ENCODE data around the gene KRT16. TPM values are rescaled to one million over a fixed set of nuclear protein-coding genes. Genes with fewer than 3 reads are reported as not detected.
A peak's percentile ranks its signal among the peaks of the same experiment; 100 is the strongest.
"Not testable (repeated sequence)": the region's sequence is repeated elsewhere in the genome, so short reads cannot be mapped to it uniquely, and the experiment has no call there.

Gene KRT16
- polyA plus RNA-seq, 1 experiment, result not detected

GRCh38 chr17:41614098-41614497, 1.5 kb upstream of the KRT16 start:
- DNase-seq (ENCODE audit: low read depth, low spot score), result no peak
- Histone ChIP-seq H3K27ac (ENCODE audit: low read depth, low read length) (no peak overlapping the region), H3K27me3 (ENCODE audit: control insufficient read depth, insufficient read depth, low read length) (peaks cover 22% of the 10 kb centered on the region), H3K4me3 (ENCODE audit: low read depth, low read length) (no peak overlapping the region), H3K9me3 (ENCODE audit: control insufficient read depth, insufficient read depth, low read length) (no peaks in the 10 kb centered on the region)
- no peak for TF ChIP-seq CTCF (IDR thresholded peaks at IDR 0.05; ENCODE audit: low read depth, low read length)
- ChIA-PET CTCF (no interaction called here), POLR2A (no interaction called here)

DNA sequence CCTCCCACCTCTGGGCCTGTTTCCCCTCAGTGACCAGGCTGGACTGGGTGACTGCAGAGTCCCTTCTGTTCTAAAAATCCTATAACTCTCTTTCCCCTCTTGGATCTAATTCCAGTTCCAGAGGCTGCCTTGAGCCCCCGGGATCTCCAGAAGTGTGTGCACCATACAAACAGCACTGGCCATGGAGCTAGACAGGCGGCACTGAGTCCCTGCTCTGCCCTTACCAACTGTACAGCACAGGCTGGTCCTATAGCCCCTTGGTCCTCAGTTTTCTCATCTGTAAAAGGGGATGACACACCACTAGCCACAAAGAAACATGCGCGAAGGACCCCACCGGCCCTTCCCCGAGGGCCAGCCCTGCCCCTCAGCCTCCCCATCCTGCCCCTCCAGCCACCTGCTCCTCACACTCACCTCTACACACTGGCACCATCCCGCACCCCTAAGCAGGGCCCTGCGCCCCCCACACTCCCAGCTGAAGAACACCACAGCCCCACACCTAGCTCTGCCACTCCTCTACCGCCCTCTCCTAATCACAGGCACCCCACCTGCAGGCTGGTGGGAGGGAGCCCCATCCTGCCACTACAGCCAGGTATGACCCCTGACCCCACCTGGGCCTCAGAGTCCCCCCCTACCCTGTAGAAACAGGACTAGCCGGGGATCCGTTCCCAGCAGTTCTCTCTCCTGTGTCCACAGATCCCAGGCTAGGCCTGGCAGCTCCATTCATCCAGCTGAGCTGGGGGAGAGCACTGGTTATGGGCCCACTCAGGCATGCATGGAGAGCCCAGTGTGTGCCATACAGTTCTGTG, 913 bp upstream of the KRT16 start:
- POLR2A ChIA-PET, result no interaction called here
- H3K27me3 ChIP-seq (ENCODE audit: control insufficient read depth, insufficient read depth, low read length), result peaks cover 22% of the 10 kb centered on the region

GRCh38 chr17:41610965-41611640, 1.5 kb downstream of the KRT16 start:
- DNase-seq (ENCODE audit: low read depth, low spot score), result no peak
- CTCF ChIA-PET, result interaction anchor here (1.1 to 1.6 kb wide), 2 partner anchors 37 to 63 kb away, joined by 3 to 4 read pairs; no protein-coding TSS in a partner anchor
- no peak overlapping the region for H3K4me3 ChIP-seq (ENCODE audit: low read depth, low read length)
- no peak for TF ChIP-seq CTCF (IDR thresholded peaks at IDR 0.05; ENCODE audit: low read depth, low read length)
- H3K27ac ChIP-seq (ENCODE audit: low read depth, low read length), result no peak overlapping the region
- no peaks in the 10 kb centered on the region; the same call in 1 of the 2 replicates for H3K9me3 ChIP-seq (ENCODE audit: control insufficient read depth, insufficient read depth, low read length)
- H3K27me3 ChIP-seq (ENCODE audit: control insufficient read depth, insufficient read depth, low read length), result peaks cover 13% of the 10 kb centered on the region
- POLR2A ChIA-PET, result no interaction called here

More for the DNA sequence above, 913 bp upstream of the KRT16 start:
- no peak overlapping the region for H3K27ac ChIP-seq (ENCODE audit: low read depth, low read length)
- no peak for DNase-seq (ENCODE audit: low read depth, low spot score)
- no peaks in the 10 kb centered on the region for H3K9me3 ChIP-seq (ENCODE audit: control insufficient read depth, insufficient read depth, low read length)
- no peak for TF ChIP-seq CTCF (IDR thresholded peaks at IDR 0.05; ENCODE audit: low read depth, low read length)
- no peak overlapping the region for H3K4me3 ChIP-seq (ENCODE audit: low read depth, low read length)
- CTCF ChIA-PET, result interaction anchor here (1.2 kb wide), 1 partner anchor 52 kb away, joined by 3 read pairs; no protein-coding TSS in a partner anchor

DNA sequence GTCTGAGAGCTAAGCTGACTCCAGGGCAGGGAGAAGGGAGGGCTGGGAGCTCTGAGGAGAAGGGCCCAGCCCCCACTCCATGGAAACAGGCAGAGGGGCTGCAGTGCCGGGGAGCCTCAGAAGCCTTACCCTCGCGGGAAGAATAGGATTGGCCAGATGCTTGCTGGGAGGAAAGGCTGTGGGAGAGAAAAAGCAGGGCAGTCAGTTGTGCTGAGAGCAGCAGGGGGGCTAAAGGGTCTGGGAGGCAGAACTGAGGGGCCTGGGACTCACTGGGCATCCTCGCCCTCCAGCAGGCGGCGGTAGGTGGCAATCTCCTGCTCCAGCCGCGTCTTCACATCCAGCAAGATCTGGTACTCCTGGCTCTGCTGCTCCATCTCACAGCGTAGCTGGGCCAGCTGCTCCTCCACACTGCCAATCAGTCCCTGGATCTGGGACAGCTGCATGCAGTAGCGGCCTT, 2.5 kb downstream of the KRT16 start:
- DNase-seq (ENCODE audit: low read depth, low spot score); H3K9me3 ChIP-seq (ENCODE audit: control insufficient read depth, insufficient read depth, low read length); H3K27ac ChIP-seq (ENCODE audit: low read depth, low read length); H3K4me3 ChIP-seq (ENCODE audit: low read depth, low read length); POLR2A ChIA-PET: not testable (repeated sequence)
- TF ChIP-seq CTCF (IDR thresholded peaks at IDR 0.05; ENCODE audit: low read depth, low read length), result peak; percentile 27
- CTCF ChIA-PET, result interaction anchor here (0.6 to 1.6 kb wide), 3 partner anchors 38 to 758 kb away, joined by 3 to 4 read pairs (median 3); no protein-coding TSS in a partner anchor
- peaks cover 17% of the 10 kb centered on the region for H3K27me3 ChIP-seq (ENCODE audit: control insufficient read depth, insufficient read depth, low read length)

- DNase-seq (ENCODE audit: low read depth, low spot score); H3K4me3 ChIP-seq (ENCODE audit: low read depth, low read length); POLR2A ChIA-PET; H3K9me3 ChIP-seq (ENCODE audit: control insufficient read depth, insufficient read depth, low read length); H3K27ac ChIP-seq (ENCODE audit: low read depth, low read length); CTCF ChIA-PET: not testable (repeated sequence)
- H3K27me3 ChIP-seq (ENCODE audit: control insufficient read depth, insufficient read depth, low read length), result peaks cover 13% of the 10 kb centered on the region
Observed at GRCh38 chr17:41606930-41607329, 5.6 kb downstream of the KRT16 start.
